Measurements from ENCODE around the gene RPH3AL.

GRCh38 chr17:246226-246625 lies 106.4 kb downstream of the RPH3AL start:
- TF ChIP-seq CTCF (IDR thresholded peaks at IDR 0.05) = no peak
- no peak for TF ChIP-seq POLR2A (IDR thresholded peaks at IDR 0.05)
- no peak for TF ChIP-seq EP300 (IDR thresholded peaks at IDR 0.05)

All from ovary (tissue), 3 donors.